ENCODE results near the gene UNC5A.
A peak's percentile ranks its signal among the peaks of the same experiment; 100 is the strongest.

UNC5A gene

DNA sequence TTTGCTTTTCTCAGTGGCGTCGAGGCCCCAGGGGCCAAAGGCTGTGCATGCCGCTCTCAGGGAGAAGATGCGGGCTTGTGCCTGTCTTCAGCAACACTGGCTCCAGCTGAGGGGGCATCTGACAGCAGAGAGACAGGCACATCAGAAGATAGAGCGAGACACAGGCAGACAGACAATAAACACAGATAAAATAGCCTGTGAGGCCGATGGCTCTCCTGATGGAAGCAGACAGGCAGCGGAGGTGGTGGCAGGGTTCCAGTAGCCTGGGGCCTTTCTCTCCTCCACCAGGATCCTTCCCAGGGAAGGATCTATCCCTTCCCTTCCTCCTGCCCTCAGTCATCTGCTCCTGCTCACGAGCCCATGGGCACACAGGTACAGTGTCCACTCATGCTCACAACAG lies 16.6 kb upstream of the UNC5A start:
- DNase-seq: peak in 1 of 2 donors; percentile 21
- H2AK5ac ChIP-seq (ENCODE audit: low read length): no peak overlapping the region
- H3K79me2 ChIP-seq (ENCODE audit: control insufficient read depth, insufficient read depth, low read length, poor library complexity): no peaks in the 10 kb centered on the region

DNA sequence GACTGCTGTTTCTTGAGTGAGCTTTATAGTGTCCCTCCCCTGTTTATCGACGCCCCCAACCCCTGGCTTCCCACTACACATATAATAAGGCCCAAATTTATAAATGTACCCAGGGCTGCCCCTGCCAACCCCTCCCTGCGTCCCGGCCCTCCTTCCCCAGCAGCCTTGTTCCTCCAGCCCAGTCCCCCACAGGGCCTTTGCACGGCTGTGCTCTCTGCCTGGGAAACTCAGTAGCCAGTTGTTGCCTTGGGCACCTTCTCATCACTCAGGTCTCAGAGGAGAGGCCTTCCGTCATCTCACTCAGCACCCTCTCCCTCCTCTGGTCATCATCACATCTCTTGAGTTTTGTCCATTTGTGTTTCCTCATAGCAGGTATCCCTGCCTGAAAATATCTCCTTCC lies 15.8 kb upstream of the UNC5A start:
- Histone ChIP-seq H4K12ac (ENCODE audit: low read depth, low read length) (no peak overlapping the region), H2AK5ac (ENCODE audit: low read length) (no peak overlapping the region), H2AFZ (ENCODE audit: insufficient read depth, low read length, poor library complexity) (no peak overlapping the region), H3K23ac (ENCODE audit: low read length) (no peak overlapping the region), H3K4me1 (ENCODE audit: control insufficient read depth in 1 of 2, insufficient read depth in 2 of 2, low read length in 2 of 2) (no peaks in the 10 kb centered on the region), H3K9me3 (ENCODE audit: insufficient read depth, low read depth, low read length) (peaks cover 3% of the 10 kb centered on the region), H3K9ac (ENCODE audit: low read length) (no peak overlapping the region), H3K36me3 (ENCODE audit: control insufficient read depth in 1 of 2, insufficient read depth in 2 of 2, low read length in 2 of 2) (no peaks in the 10 kb centered on the region), H3K27ac (ENCODE audit: low read depth, low read length) (no peak overlapping the region), H3K14ac (ENCODE audit: low read length) (no peak overlapping the region), H3K4me3 (ENCODE audit: low read depth, low read length) (no peak overlapping the region), H2BK120ac (ENCODE audit: insufficient read depth, low read length, poor library complexity) (no peak overlapping the region), H3K4ac (ENCODE audit: low read depth, low read length) (no peak overlapping the region), H4K91ac (ENCODE audit: low read depth, low read length) (no peak overlapping the region), H4K8ac (ENCODE audit: low read depth, low read length) (no peak overlapping the region), H3K27me3 (ENCODE audit: insufficient read depth, low read length) (no peaks in the 10 kb centered on the region), H2BK12ac (ENCODE audit: low read length) (no peak overlapping the region), H3K79me2 (ENCODE audit: control insufficient read depth, insufficient read depth, low read length, poor library complexity) (no peaks in the 10 kb centered on the region), H2BK5ac (ENCODE audit: low read depth, low read length, poor library complexity) (no peak overlapping the region), H3K4me2 (ENCODE audit: low read length) (no peak overlapping the region), H3K79me1 (ENCODE audit: low read length) (no peaks in the 10 kb centered on the region), H3K18ac (ENCODE audit: low read length) (no peak overlapping the region)
- DNase-seq: no peak
- no CpG with 5 or more reads among the region's 6 CpGs for WGBS (ENCODE audit: extremely low coverage, insufficient coverage, insufficient read length)

More for the DNA sequence above, 16.6 kb upstream of the UNC5A start:
- H3K36me3 ChIP-seq (ENCODE audit: control insufficient read depth in 1 of 2, insufficient read depth in 2 of 2, low read length in 2 of 2): no peaks in the 10 kb centered on the region
- H3K4me1 ChIP-seq (ENCODE audit: control insufficient read depth in 1 of 2, insufficient read depth in 2 of 2, low read length in 2 of 2): no peaks in the 10 kb centered on the region
- H4K91ac ChIP-seq (ENCODE audit: low read depth, low read length): no peak overlapping the region
- no peak overlapping the region for H3K18ac ChIP-seq (ENCODE audit: low read length)
- H3K23ac ChIP-seq (ENCODE audit: low read length): no peak overlapping the region
- no peak overlapping the region for H3K4me3 ChIP-seq (ENCODE audit: low read depth, low read length)
- no peak overlapping the region for H2BK120ac ChIP-seq (ENCODE audit: insufficient read depth, low read length, poor library complexity)
- H3K14ac ChIP-seq (ENCODE audit: low read length): no peak overlapping the region
- no peak overlapping the region for H2BK12ac ChIP-seq (ENCODE audit: low read length)
- H4K12ac ChIP-seq (ENCODE audit: low read depth, low read length): no peak overlapping the region
- H3K4ac ChIP-seq (ENCODE audit: low read depth, low read length): no peak overlapping the region
- H3K9me3 ChIP-seq (ENCODE audit: insufficient read depth, low read depth, low read length): peaks cover 1% of the 10 kb centered on the region
- no peak overlapping the region for H4K8ac ChIP-seq (ENCODE audit: low read depth, low read length)
- no peak overlapping the region for H2AFZ ChIP-seq (ENCODE audit: insufficient read depth, low read length, poor library complexity)
- no peak overlapping the region for H2BK5ac ChIP-seq (ENCODE audit: low read depth, low read length, poor library complexity)
- WGBS (ENCODE audit: extremely low coverage, insufficient coverage, insufficient read length): no CpG with 5 or more reads among the region's 8 CpGs
- H3K27ac ChIP-seq (ENCODE audit: low read depth, low read length): no peak overlapping the region
- H3K9ac ChIP-seq (ENCODE audit: low read length): no peak overlapping the region
- H3K27me3 ChIP-seq (ENCODE audit: insufficient read depth, low read length): no peaks in the 10 kb centered on the region
- H3K79me1 ChIP-seq (ENCODE audit: low read length): no peaks in the 10 kb centered on the region
- no peak overlapping the region for H3K4me2 ChIP-seq (ENCODE audit: low read length)

DNA sequence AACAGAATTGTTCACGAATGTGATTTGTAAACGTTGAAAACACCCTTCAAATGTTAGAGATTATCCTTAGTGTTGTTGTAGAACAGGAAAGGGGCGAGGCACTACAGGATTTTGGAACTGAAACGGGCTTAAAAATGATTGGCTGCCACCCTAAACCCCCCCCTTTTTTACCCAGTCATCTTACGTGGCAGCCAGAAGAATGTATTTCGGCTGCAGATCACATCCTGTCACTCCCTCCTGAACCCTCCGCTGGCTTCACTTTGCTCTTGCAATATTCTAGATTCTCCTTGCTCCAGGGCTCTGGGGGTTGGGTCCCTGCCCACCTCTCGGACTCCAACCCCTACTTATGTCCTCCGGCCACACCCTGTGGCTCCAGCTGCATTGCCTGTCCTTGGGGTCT lies 13.9 kb upstream of the UNC5A start:
- Histone ChIP-seq H2BK5ac (ENCODE audit: low read depth, low read length, poor library complexity) (no peak overlapping the region), H2AFZ (ENCODE audit: insufficient read depth, low read length, poor library complexity) (no peak overlapping the region), H3K4me2 (ENCODE audit: low read length) (no peak overlapping the region), H3K36me3 (ENCODE audit: control insufficient read depth in 1 of 2, insufficient read depth in 2 of 2, low read length in 2 of 2) (no peaks in the 10 kb centered on the region), H3K14ac (ENCODE audit: low read length) (no peak overlapping the region), H4K12ac (ENCODE audit: low read depth, low read length) (no peak overlapping the region), H4K8ac (ENCODE audit: low read depth, low read length) (no peak overlapping the region), H3K23ac (ENCODE audit: low read length) (no peak overlapping the region), H3K9ac (ENCODE audit: low read length) (no peak overlapping the region), H3K9me3 (ENCODE audit: insufficient read depth, low read depth, low read length) (peaks cover 11% of the 10 kb centered on the region), H3K4ac (ENCODE audit: low read depth, low read length) (no peak overlapping the region), H3K79me1 (ENCODE audit: low read length) (no peaks in the 10 kb centered on the region), H2BK120ac (ENCODE audit: insufficient read depth, low read length, poor library complexity) (no peak overlapping the region), H2AK5ac (ENCODE audit: low read length) (no peak overlapping the region), H2BK12ac (ENCODE audit: low read length) (no peak overlapping the region), H4K91ac (ENCODE audit: low read depth, low read length) (no peak overlapping the region), H3K4me1 (ENCODE audit: control insufficient read depth in 1 of 2, insufficient read depth in 2 of 2, low read length in 2 of 2) (no peaks in the 10 kb centered on the region), H3K4me3 (ENCODE audit: low read depth, low read length) (no peak overlapping the region), H3K27me3 (ENCODE audit: insufficient read depth, low read length) (no peaks in the 10 kb centered on the region), H3K18ac (ENCODE audit: low read length) (no peak overlapping the region), H3K27ac (ENCODE audit: low read depth, low read length) (no peak overlapping the region), H3K79me2 (ENCODE audit: control insufficient read depth, insufficient read depth, low read length, poor library complexity) (no peaks in the 10 kb centered on the region)
- WGBS (ENCODE audit: extremely low coverage, insufficient coverage, insufficient read length): no CpG with 5 or more reads among the region's 9 CpGs
- no peak for DNase-seq

DNA sequence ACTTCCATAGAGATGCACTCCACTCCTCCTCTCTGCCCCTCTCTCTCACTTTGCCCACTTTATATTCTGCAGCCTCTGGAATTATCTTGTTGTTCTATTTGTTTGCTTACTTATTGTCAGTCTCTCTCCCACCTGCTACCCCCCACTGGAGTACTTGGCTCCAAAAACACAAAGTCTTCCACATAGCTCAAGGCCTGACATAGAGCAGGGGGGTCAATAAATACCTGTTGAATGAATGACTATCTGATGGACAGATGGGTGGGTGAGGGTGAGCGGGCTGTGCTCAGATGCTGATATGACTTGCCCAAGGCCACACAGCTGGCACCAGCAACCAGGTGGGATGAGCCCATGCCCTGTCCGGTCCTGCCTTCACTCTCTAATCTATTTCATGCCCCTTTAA lies 13.4 kb upstream of the UNC5A start:
- H4K91ac ChIP-seq (ENCODE audit: low read depth, low read length): no peak overlapping the region
- no peak overlapping the region for H3K9ac ChIP-seq (ENCODE audit: low read length)
- no peaks in the 10 kb centered on the region for H3K36me3 ChIP-seq (ENCODE audit: control insufficient read depth in 1 of 2, insufficient read depth in 2 of 2, low read length in 2 of 2)
- no peak overlapping the region for H3K4ac ChIP-seq (ENCODE audit: low read depth, low read length)
- no peak overlapping the region for H3K4me2 ChIP-seq (ENCODE audit: low read length)
- no peaks in the 10 kb centered on the region for H3K4me1 ChIP-seq (ENCODE audit: control insufficient read depth in 1 of 2, insufficient read depth in 2 of 2, low read length in 2 of 2)
- no peak for DNase-seq
- no peak overlapping the region for H4K8ac ChIP-seq (ENCODE audit: low read depth, low read length)
- no peak overlapping the region for H3K18ac ChIP-seq (ENCODE audit: low read length)
- H2AK5ac ChIP-seq (ENCODE audit: low read length): no peak overlapping the region
- no peak overlapping the region for H3K23ac ChIP-seq (ENCODE audit: low read length)
- H3K9me3 ChIP-seq (ENCODE audit: insufficient read depth, low read depth, low read length): peaks cover 11% of the 10 kb centered on the region
- no peak overlapping the region for H3K4me3 ChIP-seq (ENCODE audit: low read depth, low read length)
- no peak overlapping the region for H2BK5ac ChIP-seq (ENCODE audit: low read depth, low read length, poor library complexity)
- no peak overlapping the region for H3K27ac ChIP-seq (ENCODE audit: low read depth, low read length)
- H4K12ac ChIP-seq (ENCODE audit: low read depth, low read length): no peak overlapping the region
- H3K79me2 ChIP-seq (ENCODE audit: control insufficient read depth, insufficient read depth, low read length, poor library complexity): no peaks in the 10 kb centered on the region
- no peak overlapping the region for H3K14ac ChIP-seq (ENCODE audit: low read length)
- H2BK120ac ChIP-seq (ENCODE audit: insufficient read depth, low read length, poor library complexity): no peak overlapping the region
- no peak overlapping the region for H2BK12ac ChIP-seq (ENCODE audit: low read length)
- no CpG with 5 or more reads among the region's 2 CpGs for WGBS (ENCODE audit: extremely low coverage, insufficient coverage, insufficient read length)
- no peak overlapping the region for H2AFZ ChIP-seq (ENCODE audit: insufficient read depth, low read length, poor library complexity)
- no peaks in the 10 kb centered on the region for H3K27me3 ChIP-seq (ENCODE audit: insufficient read depth, low read length)
- no peaks in the 10 kb centered on the region for H3K79me1 ChIP-seq (ENCODE audit: low read length)

All from trophoblast cell (in vitro differentiated cells and primary cell).